ENCODE results near the gene S100A5. TPM values are rescaled to one million over a fixed set of nuclear protein-coding genes. Genes with fewer than 3 reads are reported as not detected.

S100A5 gene
- 0.50 to 1.9 TPM (median 0.75 TPM) in 5 replicates for total RNA-seq (2022; extraction: Qiagen RNA extraction)

GRCh38 chr1:153540394-153541361 lies at the start of gene S100A5:
TSS of gene S100A5 (minus strand) at chr1:153540934. CDS start at chr1:153540191, 743 bp downstream.

GRCh38 chr1:153565529-153566374 lies 25.0 kb upstream of the S100A5 start, which contains the start of gene S100A2:
TSS of gene S100A2 (minus strand) at chr1:153565844. CDS start at chr1:153563877, 1,967 bp downstream.

GRCh38 chr1:153548722-153549688 lies 8.3 kb upstream of the S100A5 start, which contains the start of gene S100A3:
TSS of gene S100A3 (minus strand) at chr1:153549258. CDS start at chr1:153548485, 773 bp downstream.

DNA sequence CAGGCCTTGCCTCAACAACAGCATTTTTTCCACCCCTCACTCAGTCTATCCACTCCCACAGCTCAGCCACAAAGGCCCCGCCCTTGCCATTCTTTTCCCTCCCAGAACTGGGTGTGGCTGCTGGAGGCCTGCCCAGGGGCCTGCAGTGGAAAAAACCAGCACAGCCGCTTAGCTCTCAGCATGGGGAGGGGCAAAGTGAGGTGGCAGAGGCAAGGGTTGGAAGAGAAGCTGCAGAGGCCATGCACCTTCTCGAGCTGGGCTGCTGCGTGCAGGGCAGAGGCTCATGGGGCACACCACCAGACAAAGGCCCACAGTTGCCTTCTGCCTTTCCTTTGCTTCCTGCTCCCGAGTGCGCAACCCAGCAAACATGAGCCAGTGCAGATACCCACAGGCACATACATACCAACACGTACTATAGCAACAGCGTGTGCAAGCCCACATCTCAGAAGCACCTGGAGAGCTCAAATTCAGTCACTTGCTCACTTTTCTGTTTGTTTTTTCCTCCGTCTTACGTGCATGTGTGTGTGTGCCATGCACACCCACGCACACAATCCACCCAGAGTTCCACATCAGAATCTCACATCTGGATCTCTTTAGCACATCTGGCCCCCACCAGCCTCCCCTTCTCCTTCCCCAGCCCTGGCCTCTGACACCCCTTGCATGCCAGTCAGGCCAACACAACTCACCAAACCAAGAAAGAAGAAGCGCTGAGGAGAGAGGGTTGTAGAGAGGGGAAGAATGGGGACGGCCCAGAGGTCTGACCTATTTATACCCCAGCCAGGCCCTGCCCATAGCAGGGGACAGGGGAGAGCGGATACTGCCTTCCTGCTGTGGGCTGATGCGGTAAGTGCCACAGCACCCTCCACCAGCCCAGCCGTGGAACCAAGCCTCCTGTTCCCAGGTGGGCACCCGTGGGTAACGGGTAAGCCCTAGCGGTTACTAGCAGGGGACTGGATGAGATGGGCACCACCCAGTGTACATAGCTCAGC lies 4.6 kb upstream of the S100A5 start, which contains the start of gene S100A4:
Gene S100A4 (minus strand): TSS at position 740 of the 989 bp plus-strand sequence. CDS start 1,012 bp downstream, outside the sequence.

GRCh38 chr1:153535242-153536011 lies 5.3 kb downstream of the S100A5 start, which contains the start of gene S100A6:
TSS of gene S100A6 (minus strand) at chr1:153535991. CDS start at chr1:153535339, 652 bp downstream.

Other genes with a start within 250 kb of the S100A5 start
- not detected in 5 replicates for gene PGLYRP3, start 228.0 kb downstream of the S100A5 start, total RNA-seq (2022; extraction: Qiagen RNA extraction)
- not detected in 5 replicates for gene PGLYRP4, start 192.1 kb downstream of the S100A5 start, total RNA-seq (2022; extraction: Qiagen RNA extraction)
- gene S100A9, start 183.1 kb downstream of the S100A5 start, total RNA-seq (2022; extraction: Qiagen RNA extraction), result 0.49 to 0.92 TPM (median 0.54 TPM) in 5 replicates
- gene S100A12, start 165.3 kb downstream of the S100A5 start, total RNA-seq (2022; extraction: Qiagen RNA extraction), result not detected in 5 replicates
- not detected in 5 replicates for gene S100A8, start 149.9 kb downstream of the S100A5 start, total RNA-seq (2022; extraction: Qiagen RNA extraction)
- gene S100A7A, start 124.4 kb downstream of the S100A5 start, total RNA-seq (2022; extraction: Qiagen RNA extraction), result not detected in 5 replicates
- not detected in 5 replicates for gene S100A7, start 80.3 kb downstream of the S100A5 start, total RNA-seq (2022; extraction: Qiagen RNA extraction)
- 2,947 to 3,960 TPM (median 3,059 TPM) in 5 replicates for gene S100A6, start 4.9 kb downstream of the S100A5 start, total RNA-seq (2022; extraction: Qiagen RNA extraction)
- gene S100A4, start 4.9 kb upstream of the S100A5 start, total RNA-seq (2022; extraction: Qiagen RNA extraction), result 1,278 to 1,937 TPM (median 1,356 TPM) in 5 replicates
- gene S100A3, start 8.3 kb upstream of the S100A5 start, total RNA-seq (2022; extraction: Qiagen RNA extraction), result 120 to 134 TPM (median 130 TPM) in 5 replicates
- 22.8 to 28.7 TPM (median 26.8 TPM) in 5 replicates for gene S100A2, start 24.9 kb upstream of the S100A5 start, total RNA-seq (2022; extraction: Qiagen RNA extraction)
- 467 to 520 TPM (median 496 TPM) in 5 replicates for gene S100A16, start 72.2 kb upstream of the S100A5 start, total RNA-seq (2022; extraction: Qiagen RNA extraction)
- 0.21 to 0.50 TPM (median 0.35 TPM) in 5 replicates for gene S100A14, start 75.4 kb upstream of the S100A5 start, total RNA-seq (2022; extraction: Qiagen RNA extraction)
- gene S100A13, start 86.6 kb upstream of the S100A5 start, total RNA-seq (2022; extraction: Qiagen RNA extraction), result 145 to 196 TPM (median 153 TPM) in 5 replicates
- 0.44 to 0.87 TPM (median 0.70 TPM) in 5 replicates for gene S100A1, start 87.5 kb upstream of the S100A5 start, total RNA-seq (2022; extraction: Qiagen RNA extraction)
- gene CHTOP, start 93.1 kb upstream of the S100A5 start, total RNA-seq (2022; extraction: Qiagen RNA extraction), result 74.8 to 81.8 TPM (median 78.0 TPM) in 5 replicates
- 55.1 to 60.1 TPM (median 56.8 TPM) in 5 replicates for gene SNAPIN, start 117.8 kb upstream of the S100A5 start, total RNA-seq (2022; extraction: Qiagen RNA extraction)
- 274 to 302 TPM (median 282 TPM) in 5 replicates for gene ILF2, start 130.1 kb upstream of the S100A5 start, total RNA-seq (2022; extraction: Qiagen RNA extraction)
- gene NPR1, start 137.8 kb upstream of the S100A5 start, total RNA-seq (2022; extraction: Qiagen RNA extraction), result 1.6 to 3.2 TPM (median 2.3 TPM) in 5 replicates
- gene INTS3, start 187.1 kb upstream of the S100A5 start, total RNA-seq (2022; extraction: Qiagen RNA extraction), result 14.7 to 23.4 TPM (median 23.0 TPM) in 5 replicates
- gene SLC27A3, start 234.5 kb upstream of the S100A5 start, total RNA-seq (2022; extraction: Qiagen RNA extraction), result 1.1 to 2.0 TPM (median 1.5 TPM) in 5 replicates

Data from A549 treated with dexamethasone at 1 μM for 4 hours (cell line).